Glomerular endothelial cell (primary cell): Measurements from ENCODE around the gene PIBF1. TPM values are rescaled to one million over a fixed set of nuclear protein-coding genes. Genes with fewer than 3 reads are reported as not detected.
A peak's percentile ranks its signal among the peaks of the same experiment; 100 is the strongest.
"Not testable (repeated sequence)": the region's sequence is repeated elsewhere in the genome, so short reads cannot be mapped to it uniquely, and the experiment has no call there.

Source experiments
- DNase-seq: peaks from one replicate; pipeline ENCODE4 v3.0.0-alpha.2; 2011; ENCODE audit warnings: low read depth, low spot score; ENCODE audit errors: extremely low read depth
- total RNA-seq: library from RNA; depleted of rRNA; stranded (reverse); fragments of >200 nt; gene quantifications from 2 replicates; pipeline ENCODE4 v1.2.3, GENCODE V29; 2015

Gene PIBF1
- total RNA-seq, 1 donor from 2014 or later, result 20.3 TPM

DNA sequence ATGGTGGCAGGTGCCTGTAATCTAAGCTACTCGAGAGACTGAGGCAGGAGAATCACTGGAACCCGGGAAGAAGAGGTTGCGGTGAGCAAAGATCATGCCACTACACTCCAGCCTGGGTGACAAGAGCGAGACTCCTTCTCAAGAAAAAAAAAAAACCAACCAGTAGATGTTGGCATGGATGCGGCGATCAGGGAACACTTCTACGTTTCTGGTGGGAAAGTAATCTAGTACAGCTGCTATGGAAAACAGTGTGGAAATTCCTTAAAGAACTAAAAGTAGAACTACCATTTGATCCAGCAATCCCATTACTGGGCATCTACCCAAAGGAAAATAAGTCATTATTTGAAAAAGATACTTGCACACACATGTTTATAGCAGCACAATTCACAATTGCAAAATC is 119.6 kb downstream of the PIBF1 start:
- not testable (repeated sequence) for DNase-seq

DNA sequence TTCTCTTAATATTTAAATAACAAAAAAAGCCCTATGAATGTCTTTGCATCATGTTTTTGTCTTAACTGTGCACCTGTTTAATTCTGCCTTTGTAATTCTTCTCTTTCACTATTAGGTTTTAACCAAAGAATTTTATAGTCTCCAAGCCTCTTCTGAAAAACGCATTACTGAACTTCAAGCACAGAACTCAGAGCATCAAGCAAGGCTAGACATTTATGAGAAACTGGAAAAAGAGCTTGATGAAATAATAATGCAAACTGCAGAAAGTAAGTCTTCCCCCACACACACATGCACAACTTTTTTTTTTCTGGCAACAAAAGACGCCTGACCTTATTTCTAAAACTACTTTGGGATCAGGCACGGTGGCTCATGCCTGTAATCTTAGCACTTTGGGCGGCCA is 126.5 kb downstream of the PIBF1 start:
- DNase-seq, result no peak

DNA sequence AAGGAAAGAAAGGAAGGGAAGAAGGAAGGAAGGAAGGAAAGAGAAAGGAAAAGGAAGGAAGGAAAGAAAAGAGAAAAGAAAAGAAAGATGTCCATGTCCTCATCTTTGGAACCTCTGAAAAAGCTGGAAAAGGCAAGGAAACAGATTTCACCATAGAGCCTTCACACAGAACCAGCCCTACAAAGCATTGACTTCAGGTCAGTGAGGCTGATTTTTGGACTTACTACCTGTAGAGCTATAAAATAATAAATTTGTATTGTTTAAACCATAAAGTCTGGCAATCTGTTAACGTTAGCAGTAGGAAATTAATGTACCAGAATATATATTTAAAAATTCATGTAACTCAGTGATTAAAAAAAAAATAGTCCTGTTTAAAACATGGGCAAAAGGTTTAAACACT is 130.0 kb downstream of the PIBF1 start:
- no peak for DNase-seq

DNA sequence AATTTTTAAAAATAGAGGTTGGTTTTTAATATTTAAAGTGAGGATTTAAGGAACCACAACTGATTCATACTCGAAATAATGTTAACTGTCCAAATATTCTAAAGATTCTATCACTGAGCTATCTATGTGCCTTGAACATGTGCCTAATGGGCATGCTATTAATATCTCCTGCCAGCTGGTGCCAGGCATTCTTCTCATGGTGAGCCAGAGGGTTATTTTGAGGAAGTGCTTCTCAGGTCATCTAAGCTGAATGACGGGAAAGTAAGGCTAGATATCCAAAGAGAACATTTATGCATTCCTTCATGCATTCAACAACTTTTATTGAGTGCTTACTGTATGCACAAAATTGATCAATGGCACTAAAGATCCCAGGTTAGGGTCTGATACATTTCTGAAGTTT is 138.2 kb downstream of the PIBF1 start:
- DNase-seq, result no peak

DNA sequence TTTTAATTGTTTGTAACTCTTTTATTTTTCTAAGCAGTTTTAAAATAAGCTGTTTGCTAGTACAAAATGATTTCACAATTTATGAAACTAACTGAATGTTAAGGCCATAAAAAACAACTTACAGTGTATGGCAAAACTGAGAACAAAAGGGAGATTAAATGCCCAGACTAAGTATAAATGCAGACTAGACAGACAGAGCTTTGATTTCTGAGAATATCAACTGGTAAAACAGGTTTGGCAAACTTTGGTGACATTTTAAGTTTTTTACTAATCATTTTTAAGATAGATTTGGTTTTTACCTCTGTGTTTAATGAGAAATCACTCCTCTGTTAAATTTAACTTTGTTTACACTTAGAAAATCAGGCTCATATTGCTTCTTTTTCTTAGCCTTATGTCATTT is 149.4 kb downstream of the PIBF1 start:
- DNase-seq, result no peak

DNA sequence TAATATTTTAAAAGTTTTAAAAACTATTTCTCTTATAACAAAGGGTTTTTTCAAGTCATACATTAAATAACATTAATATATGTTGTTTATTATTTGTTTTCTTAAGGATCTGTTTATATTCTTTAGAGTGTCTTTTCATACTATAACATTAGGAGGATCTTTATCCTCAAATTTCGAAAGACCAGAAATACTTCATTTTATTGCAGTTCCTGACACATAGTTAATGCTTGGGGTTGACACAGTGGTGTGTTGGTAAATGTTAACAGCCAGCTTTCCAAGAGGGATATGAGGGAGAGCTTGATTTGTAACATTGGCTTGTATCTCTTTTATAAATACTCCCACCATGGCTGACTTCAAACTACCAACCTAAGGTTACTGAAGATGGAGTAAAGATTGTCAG is 150.3 kb downstream of the PIBF1 start:
- DNase-seq, result no peak

DNA sequence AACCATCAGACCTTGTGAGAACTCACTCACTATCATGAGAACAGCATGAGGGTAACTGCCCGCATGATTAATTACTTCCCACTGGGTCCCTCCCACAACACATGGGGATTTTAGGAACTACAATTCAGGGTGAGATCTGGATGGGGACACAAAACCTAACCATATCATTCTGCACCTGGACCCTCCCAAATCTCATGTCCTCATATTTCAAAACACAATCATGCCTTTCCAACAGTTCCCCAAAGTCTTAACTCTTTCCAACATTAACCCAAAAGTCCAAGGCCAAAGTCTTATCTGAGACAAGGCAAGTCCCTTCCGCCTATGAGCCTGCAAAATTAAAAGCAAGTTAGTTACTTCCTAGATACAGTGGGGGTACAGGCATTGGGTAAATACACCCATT is 164.3 kb downstream of the PIBF1 start:
- not testable (repeated sequence) for DNase-seq

DNA sequence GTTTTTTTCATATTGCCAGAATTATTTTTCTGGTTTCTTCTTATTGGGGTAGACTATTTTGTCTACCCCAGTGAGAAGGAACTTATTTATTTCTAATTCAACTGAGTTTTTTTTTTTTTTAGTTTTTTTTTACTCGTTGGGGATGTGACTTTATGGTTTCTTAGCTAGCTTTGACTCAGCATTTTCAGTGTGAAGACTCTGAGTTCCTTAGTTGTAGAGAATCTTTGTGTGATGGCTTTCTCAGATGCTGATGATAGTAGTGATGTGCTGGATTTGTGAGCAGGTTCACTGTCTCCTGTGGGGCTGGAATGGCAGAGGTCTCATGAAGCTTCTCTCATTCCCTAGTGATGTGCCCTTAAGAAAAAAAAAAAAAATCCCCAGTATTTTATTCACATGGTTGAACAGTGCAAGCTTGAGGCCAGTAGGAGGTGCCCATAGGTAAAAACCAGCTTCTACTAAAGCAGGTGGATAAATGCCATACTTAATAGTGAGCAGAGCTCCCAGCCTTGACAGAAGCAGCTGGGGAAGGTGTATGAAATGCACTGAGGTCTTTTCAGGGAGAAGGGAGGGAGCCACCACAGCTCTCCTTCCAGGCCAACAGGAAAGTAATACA is 170.7 kb downstream of the PIBF1 start:
- DNase-seq, result no peak

DNA sequence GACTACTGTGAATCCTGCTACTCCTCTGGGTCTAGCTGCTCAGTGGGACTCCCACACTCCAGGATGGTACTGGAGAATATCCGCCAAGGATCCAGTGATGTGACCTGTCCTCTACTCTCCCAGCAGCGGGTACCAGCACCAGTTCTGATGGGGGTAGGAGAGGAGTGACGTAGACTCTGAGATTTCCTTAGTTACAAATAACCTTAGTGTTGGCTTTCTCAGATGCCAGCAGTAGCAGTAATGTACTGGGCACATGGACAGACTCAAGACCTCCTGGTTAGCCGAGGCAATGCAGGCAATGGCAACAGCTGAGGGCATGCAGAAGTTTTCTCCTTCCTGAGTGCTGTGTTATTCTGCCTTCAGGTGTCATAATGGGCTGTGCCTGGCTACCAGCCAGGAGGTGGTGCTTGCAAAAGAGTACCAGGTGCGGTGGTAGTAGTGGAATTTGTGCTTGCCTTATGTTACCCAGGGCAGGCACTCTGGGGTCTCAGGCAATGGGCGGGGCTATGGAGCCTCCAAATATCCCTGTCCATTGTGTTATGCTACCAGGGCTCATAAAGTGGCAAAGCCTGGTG is 171.5 kb downstream of the PIBF1 start:
- no peak for DNase-seq

DNA sequence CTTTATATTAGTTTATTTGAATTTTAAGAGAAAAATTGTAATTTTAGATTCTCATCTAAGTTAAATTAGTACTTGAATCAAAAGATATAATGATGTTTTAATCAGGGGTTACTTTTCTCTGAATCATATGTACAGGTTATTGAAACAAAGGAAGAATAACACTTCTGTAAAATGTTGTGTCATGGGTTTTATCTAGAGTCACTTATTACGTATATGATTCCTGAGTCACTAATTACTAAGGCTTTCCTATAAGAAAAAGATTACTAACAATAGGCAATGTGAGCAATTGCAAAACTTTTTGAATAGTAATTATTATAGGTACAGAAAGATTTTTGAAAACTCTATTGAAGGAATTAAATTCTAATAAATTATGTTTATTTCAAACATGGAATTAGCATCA is 177.7 kb downstream of the PIBF1 start:
- peak; percentile 14 for DNase-seq

DNA sequence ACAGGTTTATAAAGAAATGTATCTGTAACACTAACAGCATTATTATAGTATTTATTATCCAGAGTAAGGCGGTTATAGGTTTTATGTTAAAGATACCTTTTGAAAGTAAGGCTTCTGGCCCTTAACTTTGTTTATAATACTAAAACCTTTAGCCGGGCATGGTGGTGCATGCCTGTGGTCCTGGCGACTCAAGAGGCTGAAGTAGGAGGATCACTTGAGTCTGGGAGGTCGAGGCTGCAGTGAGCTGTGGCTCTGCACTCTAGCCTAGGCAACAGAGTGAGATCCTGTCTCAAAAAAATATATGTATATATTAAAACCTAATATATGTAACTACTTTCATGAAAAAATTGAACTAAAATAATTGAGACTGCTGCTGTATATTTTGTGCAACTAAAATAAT is 178.2 kb downstream of the PIBF1 start:
- DNase-seq, result no peak

DNA sequence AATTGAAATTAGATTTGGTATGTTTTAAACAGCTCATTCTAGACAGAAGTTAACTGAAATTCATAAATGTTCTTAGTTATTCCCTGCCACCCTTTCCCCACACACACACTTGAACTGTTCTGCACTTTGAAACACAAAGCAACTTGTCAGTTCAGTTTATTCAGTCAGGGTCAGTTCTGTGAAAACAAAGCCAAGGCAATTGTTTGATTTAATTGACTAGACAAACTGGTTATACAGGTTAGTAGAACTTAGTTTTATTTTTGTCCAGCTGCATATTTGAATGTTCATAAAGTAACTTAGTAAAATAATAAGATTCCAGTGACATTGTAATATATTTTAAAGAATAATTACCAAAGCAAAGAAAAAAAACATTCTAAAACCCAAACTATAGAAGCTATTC is 178.6 kb downstream of the PIBF1 start:
- no peak for DNase-seq

DNA sequence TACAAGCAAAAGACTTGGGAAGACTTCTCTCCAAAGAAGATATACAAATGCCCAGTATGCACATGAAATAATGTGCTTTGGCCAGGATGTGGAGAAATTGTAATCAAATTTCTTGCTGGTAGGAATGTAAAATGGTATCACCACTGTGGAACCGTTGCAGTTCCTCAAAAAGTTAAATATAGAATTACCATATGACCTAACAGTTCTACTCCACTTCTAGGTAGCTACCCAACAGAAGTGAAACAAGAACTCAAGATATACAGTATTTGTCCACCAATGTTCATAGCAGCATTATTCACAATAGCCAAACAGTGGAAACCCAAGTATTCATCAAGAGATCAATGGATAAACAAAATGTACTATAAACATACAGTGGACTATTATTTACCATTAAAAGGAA is 181.8 kb downstream of the PIBF1 start:
- DNase-seq, result no peak

DNA sequence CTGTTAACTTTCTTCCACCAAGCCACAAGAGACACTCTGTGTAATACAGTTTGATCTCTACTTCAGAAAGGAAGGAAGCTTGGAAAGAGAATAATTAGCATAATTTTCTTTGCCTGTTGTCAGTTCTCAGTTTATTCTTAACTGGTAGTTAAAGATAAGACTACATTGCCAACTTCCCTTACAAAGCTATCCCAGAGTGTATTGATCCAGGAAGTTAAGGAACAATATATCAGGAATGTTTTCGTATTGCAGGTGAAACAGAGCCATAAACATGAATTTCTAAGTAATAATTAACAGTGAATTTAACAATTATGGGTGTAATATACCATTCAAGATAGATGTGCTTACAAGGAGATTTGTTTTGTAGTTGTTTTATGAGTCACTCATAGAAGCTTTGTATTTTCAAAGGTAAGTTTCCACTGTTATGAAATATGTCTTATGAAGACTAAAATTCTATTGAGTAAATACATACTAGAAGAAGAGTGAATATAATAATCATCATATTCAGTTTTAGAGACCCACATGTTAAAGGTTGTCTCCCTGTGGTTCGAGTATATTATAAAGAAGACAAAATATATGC is 188.5 kb downstream of the PIBF1 start:
- no peak for DNase-seq

DNA sequence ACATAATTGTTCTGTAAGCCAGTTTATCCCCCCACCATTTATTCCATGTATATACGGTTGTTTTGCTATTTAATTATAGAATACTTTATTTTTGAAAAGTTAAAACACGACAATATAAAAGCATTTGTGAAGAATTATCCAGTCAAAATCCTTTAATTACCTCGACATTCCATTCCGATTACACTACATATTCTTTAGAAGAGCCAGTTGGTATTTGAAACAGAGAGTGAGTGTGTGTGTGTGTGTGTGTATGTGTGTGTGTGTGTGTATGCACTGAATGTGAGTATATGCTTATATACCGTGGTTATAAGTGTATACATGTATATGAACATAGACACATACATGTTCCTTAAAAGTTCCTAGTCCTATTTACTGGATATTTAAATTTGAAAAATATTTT is 189.0 kb downstream of the PIBF1 start:
- DNase-seq, result no peak

DNA sequence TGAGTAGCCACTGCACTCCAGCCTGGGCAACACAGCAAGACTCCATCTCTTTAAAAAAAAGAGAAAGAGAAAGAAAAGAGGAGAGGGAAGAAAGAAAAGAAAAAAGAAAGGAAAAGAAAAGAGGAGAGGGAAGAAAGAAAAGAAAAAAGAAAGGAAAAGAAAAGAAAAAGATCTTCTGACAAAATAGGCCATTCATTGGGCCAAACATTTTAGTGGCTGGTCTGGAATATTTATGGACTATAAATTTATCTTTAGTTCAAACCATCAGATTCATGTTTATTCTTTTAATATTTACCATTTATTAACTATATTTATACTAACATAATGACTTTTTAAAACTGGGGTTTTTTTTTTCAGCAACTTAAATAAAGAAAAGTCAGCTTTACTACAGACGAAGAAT is 191.3 kb downstream of the PIBF1 start:
- no peak for DNase-seq

DNA sequence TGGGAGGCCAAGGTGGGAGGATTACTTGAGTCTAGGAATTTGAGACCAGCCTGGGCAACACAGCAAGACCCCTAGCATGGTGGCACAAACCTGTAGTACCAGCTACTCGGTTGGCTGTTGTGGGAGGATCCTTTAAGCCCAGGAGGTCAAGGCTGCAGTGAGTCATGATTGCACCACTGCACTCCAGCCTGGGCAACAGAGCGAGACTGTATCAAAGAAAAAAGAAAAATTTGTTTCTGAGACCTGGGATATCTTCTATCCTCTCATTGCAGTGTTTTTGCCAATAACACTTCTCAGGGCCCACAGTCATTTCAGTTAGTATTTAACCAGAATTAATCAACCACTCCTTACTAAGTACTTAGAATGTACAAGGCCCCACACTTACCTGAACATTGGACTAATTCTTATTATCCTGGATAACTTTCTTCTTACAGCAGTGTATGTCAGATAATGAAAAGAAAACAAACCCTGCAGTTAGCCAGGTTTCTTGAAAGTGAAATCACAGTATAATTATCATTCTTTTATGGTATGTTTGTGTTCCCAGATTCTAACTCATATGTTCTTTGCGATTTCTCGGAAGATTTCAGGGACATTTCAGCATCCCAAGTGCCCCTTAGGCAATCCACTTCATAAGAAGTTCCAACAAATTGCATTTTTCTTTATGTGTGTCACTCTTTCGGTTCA is 201.3 kb downstream of the PIBF1 start:
- no peak for DNase-seq

DNA sequence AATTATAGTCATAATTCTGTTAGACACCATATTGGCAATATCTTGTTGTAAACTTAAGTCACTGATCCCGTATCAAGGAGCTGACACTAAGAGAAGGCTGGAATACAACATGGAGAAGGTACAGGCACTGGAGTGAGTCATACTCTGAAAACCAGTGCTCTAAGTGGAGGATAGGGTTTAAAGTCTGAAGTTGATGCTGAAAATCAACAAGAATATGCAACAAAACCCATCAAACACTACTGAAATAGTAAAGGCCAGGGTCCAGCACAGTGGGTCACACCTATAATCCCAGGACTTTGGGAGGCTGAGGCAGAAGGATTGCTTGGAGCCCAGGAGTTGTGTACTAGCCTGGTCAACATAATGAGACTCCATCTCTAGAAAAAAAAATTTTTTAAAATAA is 203.7 kb downstream of the PIBF1 start:
- DNase-seq, result no peak

DNA sequence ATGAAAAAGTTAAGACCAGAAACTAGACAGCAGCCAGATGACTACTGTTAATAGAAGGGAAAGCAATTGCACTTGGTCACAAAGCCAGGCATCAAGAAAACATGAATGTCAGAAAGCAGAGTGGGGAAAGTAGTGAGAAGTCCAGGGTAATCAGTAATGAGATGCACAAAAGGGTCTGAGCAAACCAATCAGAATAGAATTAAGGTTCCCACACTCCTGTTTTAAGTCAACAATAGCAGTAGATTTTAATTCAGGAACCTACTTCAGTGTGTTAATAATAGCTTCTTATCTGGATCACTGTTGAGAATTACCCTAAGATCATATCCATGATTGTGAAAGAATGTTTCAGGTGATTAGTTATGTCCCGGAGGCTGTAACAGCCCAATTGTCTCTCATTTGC is 204.3 kb downstream of the PIBF1 start:
- no peak for DNase-seq

DNA sequence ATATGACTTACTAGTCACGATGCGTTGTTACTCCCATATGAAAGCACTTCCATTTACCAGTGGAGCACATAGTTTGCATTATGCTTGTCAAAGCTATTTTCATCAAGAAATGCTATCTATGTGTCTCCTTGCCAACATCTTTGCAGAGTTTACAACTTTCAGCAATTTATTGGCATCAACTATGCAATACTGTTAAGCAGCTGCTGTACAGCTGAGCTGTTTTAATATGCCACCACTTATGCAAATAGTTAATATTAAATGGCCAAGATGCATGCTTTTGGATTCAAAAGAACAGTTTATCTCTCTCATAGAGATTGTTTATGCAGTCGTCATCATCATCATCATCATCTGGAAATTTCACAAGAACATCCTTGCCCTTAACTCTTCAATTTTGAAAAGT is 209.0 kb downstream of the PIBF1 start:
- no peak for DNase-seq

DNA sequence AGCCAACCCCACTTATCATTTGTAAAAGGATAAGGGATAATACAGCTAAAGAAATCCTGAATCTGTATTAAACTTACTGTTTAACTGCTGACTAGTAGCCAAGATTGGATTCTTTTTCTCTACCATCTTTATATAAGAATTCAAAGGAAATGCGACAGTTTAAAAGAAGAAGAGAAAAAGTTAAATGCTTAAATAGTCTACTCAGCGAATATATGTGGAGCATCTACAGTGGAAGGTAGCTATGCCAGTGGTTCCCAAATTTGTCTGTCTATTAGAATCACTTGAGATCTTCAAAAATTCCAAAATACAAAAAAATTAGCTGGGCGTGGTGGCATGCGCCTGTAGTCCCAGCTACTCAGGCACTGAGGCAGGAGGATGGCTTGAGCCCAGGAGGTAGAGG is 216.1 kb downstream of the PIBF1 start:
- no peak for DNase-seq

DNA sequence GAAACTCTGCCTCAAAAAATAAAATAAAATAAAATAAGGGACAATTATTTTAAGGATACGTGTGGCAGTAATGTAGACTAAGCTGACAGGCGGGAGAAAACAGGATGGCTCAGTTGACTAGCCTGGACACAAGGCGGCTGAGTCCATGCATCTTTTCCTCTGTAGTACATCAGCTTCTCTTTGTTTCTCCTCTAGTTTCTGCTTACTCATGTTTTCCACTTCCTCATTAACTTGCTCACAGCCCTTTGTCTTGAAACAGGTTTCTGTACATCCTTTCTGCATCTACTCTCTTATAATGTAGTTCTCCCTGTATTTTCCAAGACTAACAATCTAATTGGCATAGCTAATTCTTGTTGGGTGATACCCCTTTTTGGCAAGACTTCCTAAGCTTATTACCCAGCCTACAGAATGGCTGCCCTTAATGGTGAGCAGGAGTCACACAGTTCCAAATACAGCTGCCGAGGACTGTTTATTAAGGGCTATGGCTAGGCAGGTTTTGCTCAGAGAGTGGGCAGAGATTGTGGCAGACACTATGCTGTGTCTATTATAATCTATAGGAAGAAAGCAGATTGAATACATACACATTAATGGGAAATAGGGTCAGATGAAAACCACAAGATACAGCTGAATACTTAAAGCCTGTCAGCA is 218.2 kb downstream of the PIBF1 start:
- no peak for DNase-seq
